Astrocyte (in vitro differentiated cells and primary cell): Measurements from ENCODE around the gene DGKI. TPM values are rescaled to one million over a fixed set of nuclear protein-coding genes. Genes with fewer than 3 reads are reported as not detected.
A peak's percentile ranks its signal among the peaks of the same experiment; 100 is the strongest.

Source experiments
- DNase-seq: peaks from one replicate; pipeline ENCODE4 v3.0.0-alpha.2; 2010; ENCODE audit warnings: low read depth
- FAIRE-seq: peaks from 2 replicates; lab custom pipeline; 2011; peaks lifted over from hg19 to GRCh38; lab: Jason Lieb, UNC
- H2AFZ ChIP-seq: 2 replicates; pipeline ENCODE4 v1.6.0; 2012; ENCODE audit warnings: low read depth, low read length, inconsistent platforms
- H3K27ac ChIP-seq: 2 replicates; pipeline ENCODE4 v1.5.1; 2011; ENCODE audit warnings: low read depth, low read length, inconsistent platforms
- H3K27me3 ChIP-seq: 2 replicates; pipeline ENCODE4 v1.6.0; 2011; ENCODE audit warnings: low read length, inconsistent platforms; ENCODE audit not compliant: insufficient read depth
- H3K36me3 ChIP-seq: 2 replicates; pipeline ENCODE4 v1.5.1; 2011; ENCODE audit warnings: low read length, inconsistent platforms; ENCODE audit not compliant: insufficient read depth
- H3K4me1 ChIP-seq: 2 replicates; pipeline ENCODE4 v1.5.1; 2011; ENCODE audit warnings: low read length, inconsistent platforms; ENCODE audit not compliant: insufficient read depth
- H3K4me2 ChIP-seq: 2 replicates; pipeline ENCODE4 v1.6.0; 2012; ENCODE audit warnings: low read length, inconsistent platforms
- H3K4me3 ChIP-seq: 2 replicates; pipeline ENCODE4 v1.5.1; 2011; ENCODE audit warnings: low read depth, mild to moderate bottlenecking, low read length, inconsistent platforms; ENCODE audit not compliant: insufficient read depth
- H3K79me2 ChIP-seq: 2 replicates; pipeline ENCODE4 v1.6.0; 2012; ENCODE audit warnings: mild to moderate bottlenecking, low read length, inconsistent platforms; ENCODE audit not compliant: insufficient read depth
- H3K9ac ChIP-seq: 2 replicates; pipeline ENCODE4 v1.6.0; 2012; ENCODE audit warnings: mild to moderate bottlenecking, low read length, inconsistent platforms
- H3K9me3 ChIP-seq: 2 replicates; pipeline ENCODE4 v1.5.1; 2012; ENCODE audit warnings: low read depth, mild to moderate bottlenecking, low read length, inconsistent platforms; ENCODE audit not compliant: insufficient read depth
- H4K20me1 ChIP-seq: 2 replicates; pipeline ENCODE4 v1.6.0; 2012; ENCODE audit warnings: low read length, inconsistent platforms; ENCODE audit not compliant: insufficient read depth
- H3K27ac Mint-ChIP-seq: one replicate; pipeline ENCODE4 v1.8.0; 2021; ENCODE audit warnings: mild to moderate bottlenecking, mixed read lengths; ENCODE audit not compliant: unreplicated experiment
- H3K27me3 Mint-ChIP-seq: one replicate; pipeline ENCODE4 v1.8.0; 2021; ENCODE audit warnings: low read depth, mixed read lengths; ENCODE audit not compliant: unreplicated experiment
- H3K36me3 Mint-ChIP-seq: one replicate; pipeline ENCODE4 v1.8.0; 2021; ENCODE audit warnings: low read depth, mixed read lengths; ENCODE audit not compliant: unreplicated experiment
- H3K4me1 Mint-ChIP-seq: one replicate; pipeline ENCODE4 v1.8.0; 2021; ENCODE audit warnings: low read depth, mixed read lengths; ENCODE audit not compliant: unreplicated experiment
- H3K4me3 Mint-ChIP-seq: one replicate; pipeline ENCODE4 v1.8.0; 2021; ENCODE audit warnings: mild to moderate bottlenecking, moderate library complexity, mixed read lengths; ENCODE audit not compliant: unreplicated experiment
- H3K9me3 Mint-ChIP-seq: one replicate; pipeline ENCODE4 v1.8.0; 2021; ENCODE audit warnings: mild to moderate bottlenecking, mixed read lengths; ENCODE audit not compliant: unreplicated experiment
- EZH2 ChIP-seq: IDR thresholded peaks from 2 replicates; pipeline ENCODE4 v1.6.1; 2012; ENCODE audit warnings: mild to moderate bottlenecking, low read length, inconsistent platforms; ENCODE audit not compliant: insufficient read depth
- total RNA-seq: library from RNA; stranded (reverse); gene quantifications from 2 replicates; pipeline ENCODE4 v1.2.1, GENCODE V29; 2021
- TF ChIP-seq, protein P1 (sequence below): IDR thresholded peaks from 2 replicates; pipeline ENCODE4 v1.5.1; 2011; ENCODE audit warnings: low read depth, mild to moderate bottlenecking, inconsistent platforms, low read length, moderate library complexity; ENCODE audit not compliant: insufficient read depth

Gene DGKI
- total RNA-seq, 1 donor from 2014 or later, result 6.3 TPM

DNA sequence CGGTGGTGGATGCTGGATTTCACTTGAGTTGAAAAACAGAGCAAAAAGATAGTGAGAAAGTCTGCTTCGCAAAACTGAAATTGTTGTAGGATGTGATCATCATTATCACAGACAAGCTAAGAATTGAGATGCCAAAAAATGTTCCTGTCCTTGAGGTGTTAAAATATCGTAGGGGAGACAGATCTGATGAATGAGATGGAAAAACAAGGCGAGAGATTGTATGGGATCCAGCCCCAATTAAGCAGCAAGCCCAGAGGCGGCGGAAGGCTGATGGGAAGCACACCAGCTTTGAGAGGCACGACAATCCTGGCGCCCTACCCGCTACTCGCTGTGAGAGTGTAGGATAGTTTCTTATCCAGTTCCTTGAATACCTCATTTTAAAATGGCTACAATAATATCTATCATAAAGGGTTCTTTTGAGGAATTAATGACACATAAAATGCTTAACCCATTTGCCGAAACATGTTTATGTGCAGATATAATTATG is 372.2 kb downstream of the DGKI start:
- Mint-ChIP-seq H3K27ac (peak overlapping the region; percentile 35), H3K9me3 (no peaks in the 10 kb centered on the region), H3K4me1 (peaks cover 31% of the 10 kb centered on the region), H3K4me3 (no peak overlapping the region), H3K27me3 (no peaks in the 10 kb centered on the region), H3K36me3 (no peaks in the 10 kb centered on the region)
- Histone ChIP-seq H3K79me2 (no peaks in the 10 kb centered on the region), H4K20me1 (no peaks in the 10 kb centered on the region), H3K9me3 (no peaks in the 10 kb centered on the region), H3K9ac (no peak overlapping the region), H3K4me2 (no peak overlapping the region), H3K4me3 (no peak overlapping the region), H3K27me3 (no peaks in the 10 kb centered on the region), H3K36me3 (no peaks in the 10 kb centered on the region), H3K27ac (no peak overlapping the region), H3K4me1 (peaks cover 16% of the 10 kb centered on the region), H2AFZ (no peak overlapping the region)
- no peak for DNase-seq
- TF ChIP-seq, protein P1, sequence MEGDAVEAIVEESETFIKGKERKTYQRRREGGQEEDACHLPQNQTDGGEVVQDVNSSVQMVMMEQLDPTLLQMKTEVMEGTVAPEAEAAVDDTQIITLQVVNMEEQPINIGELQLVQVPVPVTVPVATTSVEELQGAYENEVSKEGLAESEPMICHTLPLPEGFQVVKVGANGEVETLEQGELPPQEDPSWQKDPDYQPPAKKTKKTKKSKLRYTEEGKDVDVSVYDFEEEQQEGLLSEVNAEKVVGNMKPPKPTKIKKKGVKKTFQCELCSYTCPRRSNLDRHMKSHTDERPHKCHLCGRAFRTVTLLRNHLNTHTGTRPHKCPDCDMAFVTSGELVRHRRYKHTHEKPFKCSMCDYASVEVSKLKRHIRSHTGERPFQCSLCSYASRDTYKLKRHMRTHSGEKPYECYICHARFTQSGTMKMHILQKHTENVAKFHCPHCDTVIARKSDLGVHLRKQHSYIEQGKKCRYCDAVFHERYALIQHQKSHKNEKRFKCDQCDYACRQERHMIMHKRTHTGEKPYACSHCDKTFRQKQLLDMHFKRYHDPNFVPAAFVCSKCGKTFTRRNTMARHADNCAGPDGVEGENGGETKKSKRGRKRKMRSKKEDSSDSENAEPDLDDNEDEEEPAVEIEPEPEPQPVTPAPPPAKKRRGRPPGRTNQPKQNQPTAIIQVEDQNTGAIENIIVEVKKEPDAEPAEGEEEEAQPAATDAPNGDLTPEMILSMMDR, result no peak
- no peak for TF ChIP-seq EZH2
- peak; percentile 32 for FAIRE-seq

DNA sequence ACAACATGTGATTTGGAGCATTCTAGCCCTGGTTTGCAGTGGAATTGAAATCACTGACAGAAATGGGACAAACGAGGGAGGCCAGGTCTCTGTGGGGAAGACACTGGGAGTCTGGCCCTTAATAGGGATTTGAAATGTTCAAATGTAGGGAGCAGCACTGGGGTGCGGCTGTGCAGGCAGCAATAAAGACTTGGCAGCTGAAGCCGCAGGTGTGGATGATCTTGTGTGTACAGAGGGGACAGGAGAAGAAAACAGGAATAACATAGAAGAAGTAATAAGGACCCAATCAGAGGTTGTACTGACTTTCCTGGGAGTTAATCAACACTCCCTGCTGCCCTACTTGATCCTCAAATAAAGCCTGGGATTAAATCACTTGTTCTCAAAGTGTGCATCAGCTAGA is 375.6 kb downstream of the DGKI start:
- H3K9ac ChIP-seq, result no peak overlapping the region
- H3K36me3 Mint-ChIP-seq, result peaks cover 2% of the 10 kb centered on the region
- FAIRE-seq (no peak), DNase-seq (no peak)
- H3K4me1 ChIP-seq, result peaks cover 6% of the 10 kb centered on the region
- TF ChIP-seq EZH2, result no peak
- TF ChIP-seq, protein P1, result no peak
- no peak overlapping the region for H2AFZ ChIP-seq
- no peak overlapping the region for H3K4me3 ChIP-seq
- H3K27me3 ChIP-seq, result no peaks in the 10 kb centered on the region
- H3K9me3 Mint-ChIP-seq, result no peaks in the 10 kb centered on the region
- H3K27me3 Mint-ChIP-seq, result no peaks in the 10 kb centered on the region
- no peak overlapping the region for H3K4me2 ChIP-seq
- no peaks in the 10 kb centered on the region for H3K79me2 ChIP-seq
- H3K4me3 Mint-ChIP-seq, result no peak overlapping the region
- H3K9me3 ChIP-seq, result no peaks in the 10 kb centered on the region
- H3K27ac ChIP-seq, result no peak overlapping the region
- peaks cover 26% of the 10 kb centered on the region for H3K4me1 Mint-ChIP-seq
- H3K27ac Mint-ChIP-seq, result no peak overlapping the region
- H4K20me1 ChIP-seq, result no peaks in the 10 kb centered on the region
- no peaks in the 10 kb centered on the region for H3K36me3 ChIP-seq

DNA sequence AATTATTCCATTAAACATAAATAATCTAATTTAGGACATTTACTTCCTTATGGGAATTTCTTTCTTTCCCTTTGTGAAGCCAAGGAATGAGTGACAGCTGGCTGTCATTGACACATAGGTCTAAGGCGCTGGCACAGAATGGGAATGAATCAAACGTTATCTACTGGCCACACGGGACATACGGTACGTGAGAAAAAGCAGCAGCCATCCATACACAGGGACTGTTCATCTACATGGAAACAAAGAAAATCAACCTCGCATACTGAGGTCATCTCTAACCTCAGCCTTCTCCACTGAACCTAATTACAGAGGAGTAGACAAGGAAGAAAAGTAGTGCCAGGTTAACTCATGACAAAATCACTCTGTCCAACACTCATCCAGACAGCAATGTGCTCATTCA is 376.9 kb downstream of the DGKI start:
- Mint-ChIP-seq H3K27ac (no peak overlapping the region), H3K36me3 (peaks cover 5% of the 10 kb centered on the region), H3K4me1 (peaks cover 16% of the 10 kb centered on the region), H3K27me3 (no peaks in the 10 kb centered on the region), H3K4me3 (no peak overlapping the region), H3K9me3 (no peaks in the 10 kb centered on the region)
- TF ChIP-seq EZH2, result no peak
- TF ChIP-seq, protein P1, result no peak
- Histone ChIP-seq H3K27me3 (no peaks in the 10 kb centered on the region), H3K4me2 (no peak overlapping the region), H3K4me3 (no peak overlapping the region), H3K4me1 (no peaks in the 10 kb centered on the region), H4K20me1 (no peaks in the 10 kb centered on the region), H3K36me3 (no peaks in the 10 kb centered on the region), H2AFZ (no peak overlapping the region), H3K9me3 (no peaks in the 10 kb centered on the region), H3K27ac (no peak overlapping the region), H3K79me2 (no peaks in the 10 kb centered on the region), H3K9ac (no peak overlapping the region)
- FAIRE-seq, result no peak
- no peak for DNase-seq
